CD14-positive monocyte (primary cell): ENCODE measurements around the gene EEFSEC. TPM values are rescaled to one million over a fixed set of nuclear protein-coding genes. Genes with fewer than 3 reads are reported as not detected.

ENCODE experiments used
- DNase-seq, 3 donors: peaks; one replicate each; pipeline ENCODE4 v3.0.0-alpha.2; 2011 to 2022
- H2AFZ ChIP-seq: 2 replicates; pipeline ENCODE4 v1.6.0; 2012; ENCODE audit warnings: mild to moderate bottlenecking, low read depth, low read length, inconsistent platforms; ENCODE audit not compliant: insufficient read depth, poor library complexity, severe bottlenecking
- H3K27ac ChIP-seq, 2 donors: 1 replicate in 1 of 2; 2 replicates in 1 of 2; pipeline ENCODE4 v1.5.1; 2012 to 2013; ENCODE audit warnings: low read length in 2 of 2, control low read depth in 1 of 2, inconsistent platforms in 1 of 2, low read depth in 1 of 2, mild to moderate bottlenecking in 1 of 2
- H3K27me3 ChIP-seq, 2 donors: one replicate each; pipeline versions ENCODE4 v1.6.0 to v1.6.1; 2011 to 2013; ENCODE audit warnings: low read length in 2 of 2; ENCODE audit not compliant: control insufficient read depth in 2 of 2, insufficient read depth in 2 of 2
- H3K36me3 ChIP-seq, 2 donors: replicated peaks in 1 of 2; 1 replicate in 1 of 2; 2 replicates in 1 of 2; pipeline versions ENCODE4 v1.5.1 to v1.6.1; 2012 to 2013; ENCODE audit warnings: low read length in 2 of 2, control low read depth in 1 of 2, inconsistent platforms in 1 of 2, mild to moderate bottlenecking in 1 of 2; ENCODE audit not compliant: insufficient read depth in 2 of 2, control insufficient read depth in 1 of 2
- H3K4me1 ChIP-seq, 2 donors: 1 replicate in 1 of 2; 2 replicates in 1 of 2; pipeline versions ENCODE4 v1.5.1 to v1.6.1; 2012 to 2013; ENCODE audit warnings: low read length in 2 of 2, control low read depth in 1 of 2, inconsistent platforms in 1 of 2, mild to moderate bottlenecking in 1 of 2, moderate library complexity in 1 of 2; ENCODE audit not compliant: insufficient read depth in 2 of 2, control insufficient read depth in 1 of 2
- H3K4me2 ChIP-seq: replicated peaks from 2 replicates; pipeline ENCODE3; 2012; ENCODE audit warnings: low read length, moderate library complexity, mild to moderate bottlenecking; ENCODE audit not compliant: poor library complexity, severe bottlenecking; ENCODE audit errors: extremely low read depth
- H3K4me3 ChIP-seq, 3 experiments: fragments of 200-600 bp in 1 of 3; sonication (generic) in 1 of 3; replicated peaks in 1 of 3; 1 replicate in 2 of 3; 2 replicates in 1 of 3; pipeline ENCODE4 v1.5.1; 2011 to 2013; ENCODE audit warnings: low read length in 3 of 3, mild to moderate bottlenecking in 3 of 3, control low read depth in 2 of 3, low read depth in 2 of 3, inconsistent platforms in 1 of 3, moderate library complexity in 1 of 3
- H3K79me2 ChIP-seq: 2 replicates; pipeline ENCODE4 v1.6.0; 2012; ENCODE audit warnings: mild to moderate bottlenecking, control low read depth, inconsistent platforms, low read length, moderate library complexity; ENCODE audit not compliant: insufficient read depth
- H3K9ac ChIP-seq: 2 replicates; pipeline ENCODE4 v1.6.0; 2017; ENCODE audit warnings: low read length, mild to moderate bottlenecking; ENCODE audit not compliant: insufficient read depth, poor library complexity, severe bottlenecking
- H3K9me3 ChIP-seq, 2 donors: replicated peaks in 1 of 2; 1 replicate in 1 of 2; 2 replicates in 1 of 2; pipeline versions ENCODE4 v1.5.1 to v1.6.1; 2012 to 2013; ENCODE audit warnings: low read length in 2 of 2, control low read depth in 1 of 2; ENCODE audit not compliant: control insufficient read depth in 1 of 2, insufficient read depth in 1 of 2
- H4K20me1 ChIP-seq: 2 replicates; pipeline ENCODE4 v1.6.0; 2012; ENCODE audit warnings: mild to moderate bottlenecking, low read length, control low read depth, moderate library complexity; ENCODE audit not compliant: insufficient read depth
- H3K27ac Mint-ChIP-seq, 7 donors: one replicate each; pipeline ENCODE4 v1.8.0; 2020; ENCODE audit warnings: mild to moderate bottlenecking in 7 of 7, mixed read lengths in 7 of 7, moderate library complexity in 6 of 7, inconsistent platforms in 2 of 7
- H3K27me3 Mint-ChIP-seq, 3 donors: one replicate each; pipeline ENCODE4 v1.8.0; 2021 to 2022; ENCODE audit warnings: low read depth in 3 of 3, mild to moderate bottlenecking in 3 of 3, mixed read lengths in 3 of 3, moderate library complexity in 3 of 3, inconsistent platforms in 1 of 3
- H3K36me3 Mint-ChIP-seq, 2 donors: one replicate each; pipeline ENCODE4 v1.8.0; 2020; ENCODE audit warnings: mixed read lengths in 2 of 2, inconsistent platforms in 1 of 2, mild to moderate bottlenecking in 1 of 2
- H3K4me1 Mint-ChIP-seq: one replicate; pipeline ENCODE4 v1.8.0; 2020; ENCODE audit warnings: mild to moderate bottlenecking, mixed read lengths
- H3K4me3 Mint-ChIP-seq, 2 donors: one replicate each; pipeline ENCODE4 v1.8.0; 2020; ENCODE audit warnings: mild to moderate bottlenecking in 2 of 2, mixed read lengths in 2 of 2, moderate library complexity in 1 of 2
- H3K9me3 Mint-ChIP-seq, 7 donors: one replicate each; pipeline ENCODE4 v1.8.0; 2020 to 2022; ENCODE audit warnings: mixed read lengths in 7 of 7, mild to moderate bottlenecking in 6 of 7, moderate library complexity in 6 of 7, inconsistent platforms in 2 of 7
- CTCF ChIP-seq: fragments of 200-600 bp; IDR thresholded peaks from one replicate; pipeline ENCODE4 v1.8.0; 2022; ENCODE audit warnings: antibody characterized with exemption, mild to moderate bottlenecking
- WGBS: methylation state at CpG from one replicate; pipeline ENCODE4 v1.1.5; 2013; ENCODE audit warnings: missing lambda C conversion rate; ENCODE audit not compliant: insufficient coverage; 5-methylcytosine and 5-hydroxymethylcytosine counted together
- intact Hi-C, 2 donors: fragments of 100-400 bp; cut with micrococcal nuclease; formaldehyde crosslinking; loops; one replicate each; pipeline versions ENCODE4 v1.15.0 to v1.15.1; 2023
- polyA plus RNA-seq, 3 donors: library from polyadenylated mRNA; depleted of rRNA in 1 of 3; unstranded in 2 of 3; stranded (reverse) in 1 of 3; fragments of 300-500 nt in 2 of 3; fragments of >200 nt in 1 of 3; fragmentation: Illumina TruSeq in 2 of 3; gene quantifications; 1 replicate in 2 of 3; 2 replicates in 1 of 3; pipeline ENCODE4 v1.2.3, GENCODE V29; 2012 to 2021

The EEFSEC gene
- polyA plus RNA-seq, 3 donors: 13.3 to 14.9 (median 14.9) TPM

DNA sequence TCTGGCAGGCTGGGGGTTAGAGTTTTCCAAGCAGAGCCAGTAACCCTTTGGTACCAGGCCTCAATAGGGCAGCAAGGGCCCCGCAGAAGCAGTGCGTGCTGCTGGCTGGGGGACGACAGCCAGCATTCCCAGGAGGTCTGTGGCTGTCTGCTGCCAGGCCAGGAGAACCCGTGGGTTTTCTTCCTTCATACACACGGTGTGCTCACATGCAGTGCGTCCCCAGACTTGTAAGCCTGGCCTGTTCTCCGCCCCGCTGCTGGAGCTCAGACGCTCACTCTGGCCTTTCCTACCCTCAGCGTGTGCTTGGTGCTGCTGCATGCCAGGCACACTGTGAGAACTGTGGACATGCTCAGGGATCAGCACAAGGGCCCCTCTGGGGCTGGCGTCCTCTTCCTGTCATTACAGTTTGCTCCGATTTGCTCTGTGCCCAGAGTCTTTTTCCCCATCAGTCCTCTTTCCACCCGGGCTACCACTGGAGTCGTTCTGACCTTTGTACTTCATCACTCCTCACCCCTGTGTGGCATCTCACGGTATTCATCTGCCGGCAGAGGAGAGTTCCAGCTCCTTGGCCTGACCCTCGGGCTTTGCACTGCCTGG lies 163.9 kb downstream of the EEFSEC start:
- intact Hi-C loops: no loop called here

DNA sequence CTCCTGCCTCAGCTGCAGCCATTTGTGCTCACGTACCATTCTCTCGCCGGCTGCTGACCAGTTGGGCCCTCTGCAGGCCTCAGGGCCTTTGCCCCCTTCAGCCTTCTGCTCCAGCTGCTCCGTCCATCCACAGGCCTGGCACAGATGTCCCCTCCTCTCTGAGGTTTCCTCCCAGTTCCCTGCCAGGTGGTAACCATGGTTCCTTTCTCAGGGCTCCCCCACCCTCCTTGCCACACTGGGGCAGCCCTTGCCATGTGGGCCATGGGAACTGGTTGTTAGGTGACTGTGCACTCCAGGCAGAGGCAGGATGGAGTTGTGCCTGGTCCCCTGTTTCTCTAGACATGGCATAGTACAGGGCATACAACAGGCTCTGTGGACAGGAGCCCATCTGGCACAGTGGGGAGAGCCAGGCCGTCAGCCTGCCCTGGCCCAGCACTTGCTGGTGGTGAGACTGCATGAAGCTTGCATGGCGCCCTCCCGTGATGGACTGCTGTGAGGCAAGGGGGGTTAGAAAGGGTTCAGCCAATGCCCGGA lies 164.5 kb downstream of the EEFSEC start:
- Histone ChIP-seq H3K9me3 (no peaks in the 10 kb centered on the region), H3K9ac (no peak overlapping the region), H3K36me3 (peaks cover 4 to 35% of the 10 kb centered on the region in 2 donors), H3K27ac (no peak overlapping the region), H3K79me2 (no peaks in the 10 kb centered on the region), H3K4me2 (no peak overlapping the region), H4K20me1 (no peaks in the 10 kb centered on the region), H2AFZ (no peak overlapping the region), H3K27me3 (no peaks in the 10 kb centered on the region), H3K4me3 (no peak overlapping the region), H3K4me1 (no peaks in the 10 kb centered on the region)
- intact Hi-C loops: no loop called here
- Mint-ChIP-seq H3K4me3 (peak overlapping the region in 1 of 2 donors; percentile 9), H3K9me3 (no peaks in the 10 kb centered on the region), H3K27ac (no peak overlapping the region), H3K36me3 (peaks cover 22 to 28% of the 10 kb centered on the region in 2 donors), H3K27me3 (peaks cover 0 to 2% (median 0%) of the 10 kb centered on the region in 3 donors), H3K4me1 (no peaks in the 10 kb centered on the region)
- WGBS: 97% methylated on average over 8 of the region's 8 CpGs
- no peak for TF ChIP-seq CTCF
- DNase-seq: no peak

More for the DNA sequence above, 163.9 kb downstream of the EEFSEC start:
- H3K27ac ChIP-seq: no peak overlapping the region
- H3K4me1 ChIP-seq: no peaks in the 10 kb centered on the region
- Mint-ChIP-seq H3K27ac (no peak overlapping the region), H3K27me3 (peaks cover 0 to 2% (median 0%) of the 10 kb centered on the region in 3 donors), H3K4me3 (peak overlapping the region in 1 of 2 donors; percentile 13), H3K36me3 (peaks cover 22 to 28% of the 10 kb centered on the region in 2 donors), H3K4me1 (no peaks in the 10 kb centered on the region), H3K9me3 (no peaks in the 10 kb centered on the region)
- H4K20me1 ChIP-seq: no peaks in the 10 kb centered on the region
- no peaks in the 10 kb centered on the region for H3K79me2 ChIP-seq
- 98% methylated on average over 17 of the region's 17 CpGs for WGBS
- H3K4me2 ChIP-seq: no peak overlapping the region
- TF ChIP-seq CTCF: no peak
- no peaks in the 10 kb centered on the region for H3K27me3 ChIP-seq
- no peak overlapping the region for H2AFZ ChIP-seq
- no peak overlapping the region for H3K4me3 ChIP-seq
- no peak overlapping the region for H3K9ac ChIP-seq
- no peaks in the 10 kb centered on the region for H3K9me3 ChIP-seq
- no peak for DNase-seq
- peaks cover 4 to 36% of the 10 kb centered on the region in 2 donors for H3K36me3 ChIP-seq
